Measurements from ENCODE around the gene NID1.

- TF ChIP-seq POLR2AphosphoS5 (IDR thresholded peaks at IDR 0.05; ENCODE audit: insufficient read depth, low read depth, low read length), result no peak
- TF ChIP-seq CTCF (IDR thresholded peaks at IDR 0.05; ENCODE audit: extremely low read depth in 1 of 2, insufficient read depth in 1 of 2, low read depth in 1 of 2, low read length in 2 of 2), result no peak
- TF ChIP-seq POLR2A (IDR thresholded peaks at IDR 0.05; ENCODE audit: low read depth, low read length), result no peak
These were observed 111.1 kb downstream of the NID1 start for GRCh38 chr1:235953801-235954200.

All from endothelial cell of umbilical vein (primary cell).